GM18499 (cell line): ENCODE data around the gene ADGRG6.

ENCODE experiments used
- ATAC-seq: cut with Tn5 transposase; IDR thresholded peaks from one replicate; pipeline ENCODE4 v1.9.1; 2021; ENCODE audit warnings: moderate number of reproducible peaks; ENCODE audit not compliant: insufficient read depth, unreplicated experiment

ADGRG6 gene

DNA sequence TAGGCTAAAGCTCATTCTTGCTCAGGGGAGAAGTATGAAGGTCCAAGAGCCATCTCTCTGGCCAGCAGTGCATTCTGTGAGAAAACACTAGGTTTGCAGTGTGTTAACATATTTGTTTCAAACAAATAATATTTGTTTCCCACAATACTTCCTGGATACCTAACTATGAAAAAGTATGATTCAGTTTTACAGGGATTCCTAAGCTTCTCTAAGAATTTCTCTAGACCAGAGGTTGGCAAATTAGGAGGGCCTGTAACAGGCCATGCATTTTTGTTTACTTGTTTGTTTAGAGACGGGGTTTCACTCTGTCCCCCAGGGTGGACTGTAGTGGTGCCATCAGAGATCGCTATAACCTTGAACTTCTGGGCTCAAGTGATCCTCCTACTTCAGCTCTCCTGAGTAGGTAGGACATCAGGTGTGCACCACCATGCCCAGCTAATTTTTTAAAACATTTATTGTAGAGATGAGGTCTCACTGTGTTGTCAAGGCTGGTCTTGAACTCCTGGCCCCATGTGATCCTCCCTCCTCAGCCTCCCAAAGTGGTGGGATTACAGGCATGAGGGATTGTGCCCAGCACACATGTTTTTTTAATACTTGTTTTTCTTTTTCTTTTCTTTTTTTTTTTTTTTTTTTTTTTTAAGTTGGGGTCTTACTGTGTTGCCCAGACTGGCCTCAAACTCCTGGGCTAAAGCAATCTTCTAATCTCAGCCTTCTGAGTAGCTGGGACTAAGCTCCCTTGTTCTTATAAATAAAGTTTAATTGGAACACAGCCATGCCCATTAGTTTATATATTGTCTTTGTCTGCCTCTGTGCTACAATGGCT lies 71.7 kb downstream of the ADGRG6 start:
- ATAC-seq: no peak

DNA sequence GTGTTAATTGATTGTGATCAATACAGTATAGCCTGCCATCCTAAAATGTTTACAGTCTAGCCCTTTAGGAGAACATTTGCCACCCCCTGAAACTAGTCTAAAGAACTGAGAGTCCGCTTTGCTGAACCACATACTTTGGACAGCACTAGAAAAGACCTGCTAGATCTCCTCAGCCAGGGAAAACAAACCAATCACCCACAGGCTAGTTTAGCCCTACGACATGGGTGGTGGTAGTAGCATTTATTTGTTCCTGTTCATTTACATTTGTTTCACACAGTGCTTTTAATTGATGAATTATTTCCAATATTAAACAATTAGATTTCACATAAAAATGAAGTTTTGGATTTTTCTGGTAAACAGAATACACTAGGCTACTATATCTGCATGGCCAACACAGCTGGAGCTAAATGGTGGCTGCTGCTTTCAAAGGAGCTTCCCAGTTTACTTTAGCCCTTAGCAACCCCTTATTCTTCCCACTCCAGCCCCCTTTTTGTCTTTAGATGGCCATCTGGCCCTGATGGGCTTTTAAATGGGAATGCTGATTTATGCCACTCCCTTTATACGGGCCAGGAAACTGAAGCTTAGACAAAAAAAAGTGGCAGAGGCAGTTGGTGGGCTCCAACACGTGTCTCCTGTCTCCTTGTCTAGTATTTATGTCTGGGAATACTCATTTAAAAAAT lies 72.4 kb downstream of the ADGRG6 start:
- ATAC-seq: no peak

DNA sequence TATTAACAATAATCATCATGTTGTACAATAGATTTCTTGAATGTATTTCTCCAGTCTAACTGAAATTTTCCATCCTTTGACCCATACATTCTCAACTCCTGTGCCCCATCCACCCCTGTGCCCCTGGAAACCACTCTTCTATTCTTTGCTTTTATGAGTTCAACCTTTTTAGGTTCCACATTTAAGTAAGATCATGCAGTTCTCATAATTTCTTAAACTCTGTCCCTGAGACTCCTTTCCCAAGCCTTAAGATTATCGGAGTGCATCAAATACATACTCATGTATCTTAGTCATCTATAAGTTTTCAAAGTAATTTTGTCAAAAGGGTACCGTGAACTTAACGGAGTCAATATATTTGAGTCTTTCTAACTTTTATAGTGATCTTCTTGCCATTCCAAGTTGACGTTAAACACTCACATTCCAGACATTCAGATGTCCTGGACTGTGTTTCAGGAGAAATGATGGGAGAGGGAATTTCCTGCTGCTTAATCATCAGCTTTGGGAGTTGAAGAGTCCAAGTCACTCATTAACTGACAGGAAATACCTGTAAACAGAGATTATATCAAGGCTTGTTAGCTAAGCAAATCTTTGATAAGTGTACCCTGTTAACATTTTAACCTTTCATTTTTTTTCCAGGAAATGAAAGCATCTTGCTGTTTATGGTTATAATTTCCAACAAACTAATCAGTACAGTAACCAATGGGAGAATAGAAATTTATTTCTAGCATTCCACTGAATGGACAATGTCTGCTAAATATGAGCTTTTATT lies 73.3 kb downstream of the ADGRG6 start:
- no peak for ATAC-seq

DNA sequence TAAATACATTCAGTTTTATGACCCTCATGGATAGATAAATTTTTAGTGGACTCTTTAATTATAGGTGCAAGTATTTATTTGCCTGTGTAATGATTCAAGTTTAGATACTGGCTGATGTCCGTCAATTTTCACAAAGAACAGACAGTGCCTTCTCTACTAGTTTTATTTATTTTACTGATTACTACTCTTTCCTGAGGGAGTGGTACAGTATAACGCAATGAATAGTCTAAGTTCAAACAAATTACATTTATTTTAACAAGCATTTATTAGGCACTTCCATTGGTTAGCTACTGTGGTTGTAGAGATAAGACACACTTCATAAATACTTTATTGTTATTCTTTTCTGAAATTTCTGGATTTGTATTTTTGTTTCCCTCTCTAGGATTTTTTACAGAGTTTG lies 74.3 kb downstream of the ADGRG6 start:
- ATAC-seq: no peak

- ATAC-seq: no peak
These were observed 75.1 kb downstream of the ADGRG6 start for GRCh38 chr6:142376800-142377496.

- no peak for ATAC-seq
These were observed 75.7 kb downstream of the ADGRG6 start for GRCh38 chr6:142377497-142377848.

GRCh38 chr6:142378138-142378875 lies 76.5 kb downstream of the ADGRG6 start:
- ATAC-seq: no peak

DNA sequence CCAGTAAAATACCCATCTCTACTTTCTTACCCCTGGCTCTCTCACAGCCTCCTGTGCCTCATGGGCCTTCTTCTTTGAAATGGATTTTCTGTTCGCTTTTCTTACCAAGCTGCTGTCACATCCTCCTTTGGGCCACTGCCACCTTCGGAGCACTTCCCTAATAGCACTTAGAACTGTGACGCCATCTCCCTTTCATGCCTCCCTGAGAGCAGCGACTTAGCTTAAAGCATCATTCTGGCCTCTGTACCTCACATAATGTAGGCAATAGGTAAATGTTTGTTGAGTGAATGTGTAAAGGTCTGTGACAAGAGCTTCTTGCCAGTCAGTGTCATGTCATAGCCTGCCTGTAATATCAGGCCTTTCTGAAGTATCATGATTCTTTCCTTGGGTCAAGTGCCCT lies 78.8 kb downstream of the ADGRG6 start:
- ATAC-seq: no peak

DNA sequence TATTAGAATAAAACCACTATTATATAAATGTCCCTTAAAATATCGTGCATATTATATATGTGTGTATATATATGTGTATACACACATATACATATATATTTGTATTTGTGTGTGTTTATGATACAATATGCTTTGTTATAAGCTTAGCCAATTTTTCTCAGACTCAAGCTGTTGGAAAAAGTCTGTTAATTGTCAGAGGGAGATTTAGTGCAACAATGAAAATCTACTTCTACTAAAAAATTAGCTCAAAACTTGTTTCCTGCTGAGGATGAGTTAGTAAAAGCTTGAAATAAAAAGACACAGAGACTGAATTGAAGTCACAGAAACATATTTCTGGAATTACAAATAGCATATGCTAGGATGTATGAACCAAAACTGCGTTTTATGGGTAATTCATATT lies 79.4 kb downstream of the ADGRG6 start:
- ATAC-seq: no peak

DNA sequence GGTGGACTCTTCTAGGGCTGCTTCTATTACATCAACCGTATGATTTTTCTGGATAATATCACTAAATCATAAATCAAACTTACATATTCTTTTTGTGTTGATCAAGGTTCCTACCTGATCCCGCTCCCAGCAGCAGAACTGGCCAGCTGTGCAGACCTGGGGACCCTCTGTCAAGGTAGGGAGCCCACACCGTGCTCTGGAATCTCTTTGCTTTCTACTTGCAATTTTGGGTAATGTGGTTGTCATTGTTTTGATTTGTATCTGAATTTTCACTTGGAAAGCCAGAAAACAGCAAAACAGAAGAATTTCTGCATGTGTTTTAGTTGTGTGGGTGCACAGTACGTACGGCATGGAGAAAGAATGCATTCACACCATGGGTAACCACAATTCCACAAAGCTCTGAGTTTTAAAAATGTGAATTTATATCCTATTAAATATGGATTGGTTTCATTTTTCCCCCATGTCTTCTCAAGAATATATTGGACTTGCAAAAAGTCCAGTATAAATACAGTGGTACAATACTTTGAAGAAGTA lies 80.1 kb downstream of the ADGRG6 start:
- no peak for ATAC-seq

DNA sequence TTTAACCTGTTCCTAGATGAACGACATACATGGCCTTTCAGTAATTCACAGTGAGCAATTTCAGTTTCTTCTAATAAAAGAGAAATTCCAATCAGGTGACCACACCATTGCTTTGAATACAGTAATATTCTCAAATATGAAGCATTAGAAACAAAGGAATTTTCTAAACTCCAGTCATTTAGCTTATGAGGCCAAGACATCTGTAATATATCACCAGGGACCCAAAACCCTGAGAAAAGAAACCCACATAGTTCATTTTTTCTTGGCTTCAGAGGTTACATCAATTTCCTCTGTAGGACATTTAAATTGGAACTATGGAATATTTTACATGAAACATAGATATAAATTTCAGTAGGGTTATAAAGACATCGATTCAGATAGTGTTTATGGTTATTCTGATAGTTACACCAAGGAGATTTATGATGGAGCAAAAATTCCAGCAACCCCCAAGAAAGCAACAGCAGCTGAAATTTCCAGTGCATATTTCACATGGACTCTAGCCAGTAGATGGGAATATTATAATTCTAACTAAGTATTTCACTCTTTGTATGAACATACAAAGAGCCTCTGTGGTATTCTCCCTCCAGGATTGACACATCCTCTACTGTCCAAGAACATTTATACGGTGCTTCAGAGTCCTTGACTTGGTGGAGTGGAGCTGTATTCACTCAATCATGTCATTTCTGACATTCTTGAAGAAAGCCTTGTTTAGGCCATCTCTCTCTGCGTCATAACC lies 82.9 kb downstream of the ADGRG6 start:
- ATAC-seq: no peak

GRCh38 chr6:142385352-142385751 lies 83.5 kb downstream of the ADGRG6 start:
- ATAC-seq: no peak

DNA sequence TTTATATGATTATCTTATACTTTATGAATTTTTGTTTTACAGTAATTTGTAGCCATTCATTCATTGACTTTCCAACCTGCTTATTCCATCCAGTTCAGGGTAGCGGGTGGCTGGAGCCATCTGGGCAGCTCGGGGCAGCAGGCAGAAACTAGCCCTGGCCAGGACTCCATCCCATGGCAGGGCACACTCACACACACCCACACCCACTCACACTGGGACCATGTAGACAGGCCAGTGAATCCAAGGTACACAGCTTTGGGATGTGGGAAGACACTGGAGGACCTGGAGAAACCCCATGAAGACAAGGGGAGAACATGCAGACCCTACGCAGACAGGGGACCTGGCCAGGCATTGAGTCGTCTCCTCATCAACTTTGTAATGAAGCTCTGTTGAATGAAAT lies 84.8 kb downstream of the ADGRG6 start:
- ATAC-seq: no peak

- peak; percentile 59 for ATAC-seq
These were observed 86.4 kb downstream of the ADGRG6 start for GRCh38 chr6:142387997-142388815.

GRCh38 chr6:142395266-142395665 lies 93.5 kb downstream of the ADGRG6 start:
- no peak for ATAC-seq

GRCh38 chr6:142395768-142396231 lies 94.0 kb downstream of the ADGRG6 start:
- ATAC-seq: peak; percentile 99

- ATAC-seq: no peak
These were observed 96.5 kb downstream of the ADGRG6 start for GRCh38 chr6:142398353-142398752.

DNA sequence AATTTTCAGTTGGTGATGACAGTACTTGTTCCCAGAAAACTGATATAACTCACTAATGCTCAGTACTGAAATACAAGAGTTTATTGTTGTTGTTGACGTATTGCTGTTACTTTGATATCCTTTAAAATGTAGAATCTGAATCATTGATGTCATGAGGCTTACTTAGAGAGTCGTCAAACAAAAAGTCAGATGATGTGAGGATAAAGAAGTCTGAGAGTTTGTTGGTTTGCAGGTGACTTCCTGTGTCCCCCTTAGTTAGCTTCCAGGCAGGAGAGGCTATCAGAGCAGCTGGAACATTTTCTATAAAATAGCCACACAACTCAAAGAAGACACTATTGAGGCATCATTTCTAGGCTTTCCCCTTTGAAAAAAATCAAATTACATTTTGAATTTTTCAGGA lies 97.9 kb downstream of the ADGRG6 start:
- no peak for ATAC-seq
